ENCODE results near the gene CD300LD.

DNA sequence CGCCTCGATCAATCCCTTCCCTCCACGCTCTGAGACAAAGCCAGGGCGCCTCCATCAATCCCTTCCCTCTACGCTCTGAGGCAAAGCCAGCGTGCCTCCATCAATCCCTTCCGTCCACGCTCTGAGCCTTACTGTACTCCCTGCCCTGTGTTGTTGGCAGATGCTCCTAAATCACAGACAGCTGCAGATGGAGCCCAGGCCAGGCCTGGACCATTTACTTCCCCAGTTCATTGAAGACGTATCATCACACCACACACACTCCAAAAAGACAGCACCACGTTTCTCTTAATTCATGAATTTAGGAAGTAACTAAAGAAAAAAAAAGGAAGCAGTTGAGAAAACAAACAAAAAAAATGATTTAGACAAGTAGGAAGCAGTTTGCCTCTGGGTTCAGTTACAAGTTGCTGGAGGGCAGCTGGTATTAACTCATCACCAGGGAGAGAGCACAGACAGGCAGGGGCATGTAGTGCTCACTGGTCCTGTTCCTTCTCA, 7.4 kb upstream of the CD300LD start:
- TF ChIP-seq, protein P1, sequence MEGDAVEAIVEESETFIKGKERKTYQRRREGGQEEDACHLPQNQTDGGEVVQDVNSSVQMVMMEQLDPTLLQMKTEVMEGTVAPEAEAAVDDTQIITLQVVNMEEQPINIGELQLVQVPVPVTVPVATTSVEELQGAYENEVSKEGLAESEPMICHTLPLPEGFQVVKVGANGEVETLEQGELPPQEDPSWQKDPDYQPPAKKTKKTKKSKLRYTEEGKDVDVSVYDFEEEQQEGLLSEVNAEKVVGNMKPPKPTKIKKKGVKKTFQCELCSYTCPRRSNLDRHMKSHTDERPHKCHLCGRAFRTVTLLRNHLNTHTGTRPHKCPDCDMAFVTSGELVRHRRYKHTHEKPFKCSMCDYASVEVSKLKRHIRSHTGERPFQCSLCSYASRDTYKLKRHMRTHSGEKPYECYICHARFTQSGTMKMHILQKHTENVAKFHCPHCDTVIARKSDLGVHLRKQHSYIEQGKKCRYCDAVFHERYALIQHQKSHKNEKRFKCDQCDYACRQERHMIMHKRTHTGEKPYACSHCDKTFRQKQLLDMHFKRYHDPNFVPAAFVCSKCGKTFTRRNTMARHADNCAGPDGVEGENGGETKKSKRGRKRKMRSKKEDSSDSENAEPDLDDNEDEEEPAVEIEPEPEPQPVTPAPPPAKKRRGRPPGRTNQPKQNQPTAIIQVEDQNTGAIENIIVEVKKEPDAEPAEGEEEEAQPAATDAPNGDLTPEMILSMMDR (IDR thresholded peaks at IDR 0.05; ENCODE audit: poor library complexity): no peak
- no peak for TF ChIP-seq EZH2 (IDR thresholded peaks at IDR 0.05; ENCODE audit: borderline replicate concordance)
- no peak for TF ChIP-seq EZH2phosphoT487 (IDR thresholded peaks at IDR 0.05; ENCODE audit: low read depth, severe bottlenecking, unreplicated experiment)
